Effector memory CD4-positive, alpha-beta T cell (primary cell): ENCODE results near the gene HECW1.

Experiments used
- DNase-seq, 3 donors: peaks; one replicate each; pipeline ENCODE4 v3.0.0-alpha.2; 2020
- H3K27ac ChIP-seq: 2 replicates; pipeline ENCODE4 v1.7.0; 2013; ENCODE audit warnings: mild to moderate bottlenecking, low read length, moderate library complexity; ENCODE audit not compliant: insufficient read depth, poor library complexity, severe bottlenecking
- H3K27me3 ChIP-seq: replicated peaks from 2 replicates; pipeline ENCODE4 v1.7.0; 2013; ENCODE audit warnings: mild to moderate bottlenecking, low read length; ENCODE audit not compliant: insufficient read depth, control insufficient read depth, poor library complexity, severe bottlenecking
- H3K36me3 ChIP-seq: 2 replicates; pipeline ENCODE4 v1.7.0; 2013; ENCODE audit warnings: mild to moderate bottlenecking, low read length, moderate library complexity; ENCODE audit not compliant: control insufficient read depth, insufficient read depth
- H3K4me1 ChIP-seq: 2 replicates; pipeline ENCODE4 v1.7.0; 2013; ENCODE audit warnings: low read length, mild to moderate bottlenecking; ENCODE audit not compliant: control insufficient read depth, insufficient read depth, poor library complexity, severe bottlenecking
- H3K4me3 ChIP-seq: 2 replicates; pipeline ENCODE4 v1.7.0; 2013; ENCODE audit warnings: low read length, low read depth, mild to moderate bottlenecking; ENCODE audit not compliant: insufficient read depth, poor library complexity, severe bottlenecking
- H3K9me3 ChIP-seq: 2 replicates; pipeline ENCODE4 v1.7.0; 2013; ENCODE audit warnings: mild to moderate bottlenecking, low read length, moderate library complexity; ENCODE audit not compliant: control insufficient read depth

The HECW1 gene

GRCh38 chr7:43408981-43409380 lies 296.5 kb downstream of the HECW1 start:
- Histone ChIP-seq H3K27me3 (no peaks in the 10 kb centered on the region), H3K4me3 (no peak overlapping the region), H3K4me1 (no peaks in the 10 kb centered on the region), H3K9me3 (no peaks in the 10 kb centered on the region), H3K27ac (no peak overlapping the region), H3K36me3 (no peaks in the 10 kb centered on the region)
- no peak for DNase-seq

DNA sequence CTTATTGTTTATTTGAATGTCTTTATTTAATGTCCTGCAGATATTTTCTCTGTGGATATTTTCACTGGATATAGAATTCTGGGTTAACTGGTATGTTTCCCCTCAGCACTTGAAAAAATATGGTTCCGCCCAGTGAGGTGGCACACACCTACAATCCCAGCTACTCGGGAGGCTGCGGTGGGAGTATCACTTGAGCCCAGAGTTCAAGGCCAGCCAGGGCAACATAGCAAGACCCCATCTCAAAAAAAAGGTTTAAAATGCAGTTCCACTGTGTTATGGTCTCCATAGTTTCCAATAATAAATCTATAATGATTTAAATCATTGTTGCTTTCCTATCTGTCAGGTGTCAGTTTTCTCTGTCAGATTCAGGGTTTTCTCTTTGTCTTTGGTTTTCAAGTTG lies 305.0 kb downstream of the HECW1 start:
- Histone ChIP-seq H3K4me1 (no peaks in the 10 kb centered on the region), H3K9me3 (no peaks in the 10 kb centered on the region), H3K4me3 (no peak overlapping the region), H3K27me3 (no peaks in the 10 kb centered on the region), H3K27ac (no peak overlapping the region), H3K36me3 (no peaks in the 10 kb centered on the region)
- no peak for DNase-seq

GRCh38 chr7:43430411-43430810 lies 318.0 kb downstream of the HECW1 start:
- H3K4me1 ChIP-seq = no peaks in the 10 kb centered on the region
- H3K9me3 ChIP-seq = no peaks in the 10 kb centered on the region
- H3K27ac ChIP-seq = no peak overlapping the region
- no peaks in the 10 kb centered on the region for H3K36me3 ChIP-seq
- no peaks in the 10 kb centered on the region for H3K27me3 ChIP-seq
- H3K4me3 ChIP-seq = no peak overlapping the region
- no peak for DNase-seq

GRCh38 chr7:43431020-43431595 lies 318.7 kb downstream of the HECW1 start:
- DNase-seq = no peak
- Histone ChIP-seq H3K36me3 (no peaks in the 10 kb centered on the region), H3K4me1 (no peaks in the 10 kb centered on the region), H3K4me3 (no peak overlapping the region), H3K9me3 (no peaks in the 10 kb centered on the region), H3K27me3 (no peaks in the 10 kb centered on the region), H3K27ac (no peak overlapping the region)

GRCh38 chr7:43433639-43434038 lies 321.2 kb downstream of the HECW1 start:
- H3K27ac ChIP-seq = no peak overlapping the region
- H3K27me3 ChIP-seq = no peaks in the 10 kb centered on the region
- no peak for DNase-seq
- no peaks in the 10 kb centered on the region for H3K4me1 ChIP-seq
- no peak overlapping the region for H3K4me3 ChIP-seq
- no peaks in the 10 kb centered on the region for H3K9me3 ChIP-seq
- no peaks in the 10 kb centered on the region for H3K36me3 ChIP-seq

DNA sequence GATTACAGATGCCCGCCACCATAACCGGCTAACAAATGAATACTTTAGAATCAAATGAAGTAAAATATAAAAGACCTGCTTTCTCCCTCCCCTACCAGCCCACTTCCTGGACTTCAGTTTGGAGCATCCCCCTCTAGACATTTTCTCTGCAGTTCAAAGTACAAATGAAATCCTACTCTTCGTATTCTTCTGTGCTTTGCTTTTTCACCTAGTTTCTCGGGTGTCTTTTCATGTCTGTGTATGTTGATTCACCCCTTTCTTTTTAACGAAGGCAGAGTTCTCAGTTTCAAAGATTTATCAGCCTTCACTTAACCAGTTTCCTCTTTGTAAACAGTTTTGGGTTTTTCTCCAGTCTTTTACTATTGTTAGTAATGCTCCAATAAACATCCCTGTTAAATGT lies 324.6 kb downstream of the HECW1 start:
- Histone ChIP-seq H3K4me3 (no peak overlapping the region), H3K4me1 (no peaks in the 10 kb centered on the region), H3K36me3 (no peaks in the 10 kb centered on the region), H3K27ac (no peak overlapping the region), H3K27me3 (no peaks in the 10 kb centered on the region), H3K9me3 (no peaks in the 10 kb centered on the region)
- DNase-seq = no peak

- Histone ChIP-seq H3K27ac (no peak overlapping the region), H3K4me3 (no peak overlapping the region), H3K9me3 (no peaks in the 10 kb centered on the region), H3K4me1 (no peaks in the 10 kb centered on the region), H3K27me3 (no peaks in the 10 kb centered on the region), H3K36me3 (no peaks in the 10 kb centered on the region)
- DNase-seq = no peak
These were observed 326.5 kb downstream of the HECW1 start for GRCh38 chr7:43438897-43439479.

GRCh38 chr7:43439631-43440401 lies 327.4 kb downstream of the HECW1 start:
- Histone ChIP-seq H3K9me3 (no peaks in the 10 kb centered on the region), H3K27ac (no peak overlapping the region), H3K4me3 (no peak overlapping the region), H3K4me1 (no peaks in the 10 kb centered on the region), H3K36me3 (no peaks in the 10 kb centered on the region), H3K27me3 (no peaks in the 10 kb centered on the region)
- DNase-seq = peak in 2 of 3 donors; percentile 4 to 21

GRCh38 chr7:43441231-43442130 lies 329.0 kb downstream of the HECW1 start:
- Histone ChIP-seq H3K36me3 (no peaks in the 10 kb centered on the region), H3K4me3 (no peak overlapping the region), H3K9me3 (no peaks in the 10 kb centered on the region), H3K27ac (no peak overlapping the region), H3K4me1 (no peaks in the 10 kb centered on the region), H3K27me3 (no peaks in the 10 kb centered on the region)
- DNase-seq = no peak
